ENCODE measurements around the gene PDE4D. TPM values are rescaled to one million over a fixed set of nuclear protein-coding genes. Genes with fewer than 3 reads are reported as not detected.
"Not testable (repeated sequence)": the region's sequence is repeated elsewhere in the genome, so short reads cannot be mapped to it uniquely, and the experiment has no call there.

Gene PDE4D
- total RNA-seq, 1 donor from 2014 or later: 47.7 TPM

- H3K27ac Mint-ChIP-seq: no peak overlapping the region
- H3K27me3 Mint-ChIP-seq: peaks cover 2% of the 10 kb centered on the region
- no peaks in the 10 kb centered on the region for H3K36me3 Mint-ChIP-seq (ENCODE audit: low read depth)
- intact Hi-C loops (cut with micrococcal nuclease): no loop called here
- no peak for DNase-seq
- peaks cover 13% of the 10 kb centered on the region for H3K4me1 Mint-ChIP-seq
- H3K4me3 Mint-ChIP-seq: no peak overlapping the region
- peaks cover 3% of the 10 kb centered on the region for H3K9me3 Mint-ChIP-seq
Measured at GRCh38 chr5:59785676-59786333, 107.7 kb downstream of the PDE4D start.

- H3K27ac Mint-ChIP-seq; H3K36me3 Mint-ChIP-seq (ENCODE audit: low read depth); intact Hi-C loops (cut with micrococcal nuclease); H3K9me3 Mint-ChIP-seq; H3K4me1 Mint-ChIP-seq; DNase-seq; H3K4me3 Mint-ChIP-seq; H3K27me3 Mint-ChIP-seq: not testable (repeated sequence)
Measured at GRCh38 chr5:59784708-59785107, 108.8 kb downstream of the PDE4D start.

- intact Hi-C loops (cut with micrococcal nuclease): no loop called here
- Mint-ChIP-seq H3K27ac (no peak overlapping the region), H3K9me3 (peaks cover 3% of the 10 kb centered on the region), H3K4me1 (peaks cover 2% of the 10 kb centered on the region), H3K4me3 (no peak overlapping the region), H3K27me3 (peaks cover 4% of the 10 kb centered on the region), H3K36me3 (ENCODE audit: low read depth) (no peaks in the 10 kb centered on the region)
- no peak for DNase-seq
Measured at GRCh38 chr5:59783264-59783663, 110.3 kb downstream of the PDE4D start.

GRCh38 chr5:59782856-59783255, 110.7 kb downstream of the PDE4D start:
- no peak overlapping the region for H3K4me3 Mint-ChIP-seq
- H3K36me3 Mint-ChIP-seq (ENCODE audit: low read depth): no peaks in the 10 kb centered on the region
- H3K27me3 Mint-ChIP-seq: peaks cover 4% of the 10 kb centered on the region
- H3K9me3 Mint-ChIP-seq: peaks cover 3% of the 10 kb centered on the region
- DNase-seq: no peak
- intact Hi-C loops (cut with micrococcal nuclease): no loop called here
- peak overlapping the region; percentile 21 for H3K27ac Mint-ChIP-seq
- peaks cover 2% of the 10 kb centered on the region for H3K4me1 Mint-ChIP-seq

GRCh38 chr5:59779453-59779852, 114.1 kb downstream of the PDE4D start:
- no peaks in the 10 kb centered on the region for H3K4me1 Mint-ChIP-seq
- intact Hi-C loops (cut with micrococcal nuclease): no loop called here
- H3K4me3 Mint-ChIP-seq: no peak overlapping the region
- H3K36me3 Mint-ChIP-seq (ENCODE audit: low read depth): no peaks in the 10 kb centered on the region
- no peak for DNase-seq
- H3K27me3 Mint-ChIP-seq: peaks cover 16% of the 10 kb centered on the region
- peaks cover 3% of the 10 kb centered on the region for H3K9me3 Mint-ChIP-seq
- no peak overlapping the region for H3K27ac Mint-ChIP-seq

GRCh38 chr5:59777028-59777427, 116.5 kb downstream of the PDE4D start:
- Mint-ChIP-seq H3K4me1 (peaks cover 6% of the 10 kb centered on the region), H3K4me3 (no peak overlapping the region), H3K27me3 (peaks cover 15% of the 10 kb centered on the region), H3K27ac (no peak overlapping the region), H3K36me3 (ENCODE audit: low read depth) (no peaks in the 10 kb centered on the region), H3K9me3 (no peaks in the 10 kb centered on the region)
- intact Hi-C loops (cut with micrococcal nuclease): no loop called here
- DNase-seq: no peak

- intact Hi-C loops (cut with micrococcal nuclease): no loop called here
- Mint-ChIP-seq H3K27ac (no peak overlapping the region), H3K4me3 (no peak overlapping the region), H3K36me3 (ENCODE audit: low read depth) (no peaks in the 10 kb centered on the region), H3K27me3 (peaks cover 33% of the 10 kb centered on the region), H3K4me1 (peaks cover 12% of the 10 kb centered on the region), H3K9me3 (no peaks in the 10 kb centered on the region)
- no peak for DNase-seq
Measured at GRCh38 chr5:59773294-59773693, 120.2 kb downstream of the PDE4D start.

- H3K4me3 Mint-ChIP-seq: no peak overlapping the region
- H3K36me3 Mint-ChIP-seq (ENCODE audit: low read depth): no peaks in the 10 kb centered on the region
- no peak for DNase-seq
- intact Hi-C loops (cut with micrococcal nuclease): no loop called here
- H3K27me3 Mint-ChIP-seq: peaks cover 38% of the 10 kb centered on the region
- H3K4me1 Mint-ChIP-seq: peaks cover 17% of the 10 kb centered on the region
- H3K27ac Mint-ChIP-seq: no peak overlapping the region
- no peaks in the 10 kb centered on the region for H3K9me3 Mint-ChIP-seq
Measured at GRCh38 chr5:59772757-59773156, 120.8 kb downstream of the PDE4D start.

- Mint-ChIP-seq H3K36me3 (ENCODE audit: low read depth) (no peaks in the 10 kb centered on the region), H3K4me1 (peaks cover 17% of the 10 kb centered on the region), H3K27me3 (peaks cover 44% of the 10 kb centered on the region), H3K4me3 (no peak overlapping the region), H3K27ac (no peak overlapping the region), H3K9me3 (no peaks in the 10 kb centered on the region)
- intact Hi-C loops (cut with micrococcal nuclease): no loop called here
- no peak for DNase-seq
Measured at GRCh38 chr5:59772206-59772605, 121.3 kb downstream of the PDE4D start.

GRCh38 chr5:59770953-59771352, 122.6 kb downstream of the PDE4D start:
- no peaks in the 10 kb centered on the region for H3K9me3 Mint-ChIP-seq
- intact Hi-C loops (cut with micrococcal nuclease): no loop called here
- H3K27ac Mint-ChIP-seq: no peak overlapping the region
- peaks cover 46% of the 10 kb centered on the region for H3K27me3 Mint-ChIP-seq
- no peak for DNase-seq
- no peak overlapping the region for H3K4me3 Mint-ChIP-seq
- peaks cover 17% of the 10 kb centered on the region for H3K4me1 Mint-ChIP-seq
- no peaks in the 10 kb centered on the region for H3K36me3 Mint-ChIP-seq (ENCODE audit: low read depth)

GRCh38 chr5:59769832-59770231, 123.7 kb downstream of the PDE4D start:
- intact Hi-C loops (cut with micrococcal nuclease): loop anchor here (2.0 to 10.0 kb wide), 2 partner anchors 29 to 285 kb away; no protein-coding TSS in a partner anchor
- H3K27me3 Mint-ChIP-seq: peaks cover 40% of the 10 kb centered on the region
- no peaks in the 10 kb centered on the region for H3K36me3 Mint-ChIP-seq (ENCODE audit: low read depth)
- H3K4me1 Mint-ChIP-seq: peaks cover 17% of the 10 kb centered on the region
- H3K4me3 Mint-ChIP-seq: no peak overlapping the region
- no peaks in the 10 kb centered on the region for H3K9me3 Mint-ChIP-seq
- DNase-seq: no peak
- H3K27ac Mint-ChIP-seq: no peak overlapping the region

- DNase-seq: no peak
- H3K27ac Mint-ChIP-seq: no peak overlapping the region
- no peaks in the 10 kb centered on the region for H3K36me3 Mint-ChIP-seq (ENCODE audit: low read depth)
- peaks cover 40% of the 10 kb centered on the region for H3K27me3 Mint-ChIP-seq
- H3K9me3 Mint-ChIP-seq: no peaks in the 10 kb centered on the region
- intact Hi-C loops (cut with micrococcal nuclease): loop anchor here (2.0 to 10.0 kb wide), 2 partner anchors 30 to 284 kb away; no protein-coding TSS in a partner anchor
- H3K4me1 Mint-ChIP-seq: peaks cover 17% of the 10 kb centered on the region
- H3K4me3 Mint-ChIP-seq: peak overlapping the region; percentile 80
Measured at GRCh38 chr5:59769041-59769360, 124.5 kb downstream of the PDE4D start.

GRCh38 chr5:59768152-59769040, 125.1 kb downstream of the PDE4D start:
- H3K4me1 Mint-ChIP-seq: peaks cover 21% of the 10 kb centered on the region
- peaks cover 42% of the 10 kb centered on the region for H3K27me3 Mint-ChIP-seq
- H3K27ac Mint-ChIP-seq: peak overlapping the region; percentile 75
- H3K36me3 Mint-ChIP-seq (ENCODE audit: low read depth): no peaks in the 10 kb centered on the region
- H3K4me3 Mint-ChIP-seq: peak overlapping the region; percentile 80
- H3K9me3 Mint-ChIP-seq: no peaks in the 10 kb centered on the region
- peak; percentile 73 for DNase-seq
- intact Hi-C loops (cut with micrococcal nuclease): loop anchor here (2.0 to 10.0 kb wide), 2 partner anchors 30 to 284 kb away; no protein-coding TSS in a partner anchor

GRCh38 chr5:59767681-59768151, 125.8 kb downstream of the PDE4D start:
- Mint-ChIP-seq H3K36me3 (ENCODE audit: low read depth) (no peaks in the 10 kb centered on the region), H3K27me3 (peaks cover 42% of the 10 kb centered on the region), H3K27ac (no peak overlapping the region), H3K4me1 (peaks cover 21% of the 10 kb centered on the region), H3K4me3 (peak overlapping the region; percentile 80), H3K9me3 (no peaks in the 10 kb centered on the region)
- DNase-seq: no peak
- intact Hi-C loops (cut with micrococcal nuclease): loop anchor here (2.0 to 10.0 kb wide), 2 partner anchors 31 to 283 kb away; no protein-coding TSS in a partner anchor

All from activated CD4-positive, alpha-beta T cell treated with anti-CD3 and anti-CD28 coated beads, Interleukin-2, amount 10 ng/mL, durations not matched to agents 24 days and 14 days (primary cell).